CD4-positive, alpha-beta T cell (primary cell): ENCODE results near the gene GJA9. TPM values are rescaled to one million over a fixed set of nuclear protein-coding genes. Genes with fewer than 3 reads are reported as not detected.

Experiments
- ATAC-seq: fragments of 200-7000 bp; cut with Tn5 transposase; one replicate; pipeline ENCODE4 v1.10.0; 2022; ENCODE audit warnings: mild to moderate bottlenecking; ENCODE audit not compliant: poor library complexity
- CTCF ChIA-PET: fragments of 350-600 bp; sonication (Branson Sonifier 250); formaldehyde crosslinking; loops from one replicate; lab custom pipeline; 2021; ENCODE audit warnings: antibody characterized with exemption, inconsistent platforms; lab: Charles Lee
- POLR2A ChIA-PET: fragments of 350-600 bp; sonication (Branson Sonifier 250); formaldehyde crosslinking; loops from one replicate; lab custom pipeline; 2021; ENCODE audit warnings: antibody characterized with exemption, inconsistent platforms; lab: Charles Lee
- DNase-seq, 14 experiments: peaks; one replicate each; pipeline ENCODE4 v3.0.0-alpha.2; 2013 to 2020; ENCODE audit warnings: mixed read lengths in 2 of 14
- H3K27ac ChIP-seq, 2 donors: one replicate each; pipeline versions ENCODE4 v1.5.1 to v1.7.0; 2013; ENCODE audit warnings: low read length in 2 of 2, low read depth in 1 of 2, mild to moderate bottlenecking in 1 of 2
- H3K27me3 ChIP-seq, 2 experiments: 1 replicate in 1 of 2; 2 replicates in 1 of 2; pipeline versions ENCODE4 v1.6.1 to v1.7.0; 2013; ENCODE audit warnings: low read length in 2 of 2, control low read depth in 1 of 2, mild to moderate bottlenecking in 1 of 2, moderate library complexity in 1 of 2; ENCODE audit not compliant: insufficient read depth in 2 of 2, control insufficient read depth in 1 of 2
- H3K36me3 ChIP-seq: one replicate; pipeline ENCODE4 v1.6.1; 2013; ENCODE audit warnings: low read length, control low read depth; ENCODE audit not compliant: insufficient read depth
- H3K4me1 ChIP-seq: one replicate; pipeline ENCODE4 v1.6.1; 2013; ENCODE audit warnings: low read length, control low read depth; ENCODE audit not compliant: insufficient read depth
- H3K4me3 ChIP-seq: one replicate; pipeline ENCODE4 v1.5.1; 2013; ENCODE audit warnings: mild to moderate bottlenecking, low read length, moderate library complexity
- H3K9me3 ChIP-seq, 2 experiments: 1 replicate in 1 of 2; 2 replicates in 1 of 2; pipeline versions ENCODE4 v1.6.1 to v1.7.0; 2013; ENCODE audit warnings: low read length in 2 of 2, mild to moderate bottlenecking in 2 of 2, control low read depth in 1 of 2, moderate library complexity in 1 of 2; ENCODE audit not compliant: control insufficient read depth in 1 of 2, insufficient read depth in 1 of 2
- H3K27ac Mint-ChIP-seq: one replicate; pipeline ENCODE4 v1.8.0; 2020; ENCODE audit warnings: mixed read lengths
- H3K27me3 Mint-ChIP-seq: one replicate; pipeline ENCODE4 v1.8.0; 2021; ENCODE audit warnings: mixed read lengths
- H3K36me3 Mint-ChIP-seq: one replicate; pipeline ENCODE4 v1.8.0; 2021; ENCODE audit warnings: low read depth, mixed read lengths
- H3K4me1 Mint-ChIP-seq: one replicate; pipeline ENCODE4 v1.8.0; 2021; ENCODE audit warnings: low read depth, mixed read lengths
- H3K4me3 Mint-ChIP-seq: one replicate; pipeline ENCODE4 v1.8.0; 2020; ENCODE audit warnings: mild to moderate bottlenecking, mixed read lengths
- H3K9me3 Mint-ChIP-seq: one replicate; pipeline ENCODE4 v1.8.0; 2020; ENCODE audit warnings: mixed read lengths
- CTCF ChIP-seq: fragments of 200-600 bp; IDR thresholded peaks from one replicate; pipeline ENCODE4 v1.8.0; 2022; ENCODE audit warnings: antibody characterized with exemption, mild to moderate bottlenecking
- intact Hi-C, 2 experiments: fragments of 100-400 bp; cut with DNase I in 1 of 2; cut with micrococcal nuclease in 1 of 2; formaldehyde crosslinking; loops; one replicate each; pipeline versions ENCODE4 v1.15.1 to v1.9.0; 2023 to 2025; cut with DNase I, micrococcal nuclease
- total RNA-seq, 174 experiments: library from RNA in 2 of 174; stranded (reverse) in 2 of 174; gene quantifications; one replicate each; pipeline ENCODE4 v1.2.3 and lab custom pipeline; 2021 to 2026

GJA9 gene
- total RNA-seq, 2 experiments from 2014 or later, result not detected

- TF ChIP-seq CTCF, result no peak
- Mint-ChIP-seq H3K4me1 (no peaks in the 10 kb centered on the region), H3K36me3 (no peaks in the 10 kb centered on the region), H3K27me3 (peaks cover 60% of the 10 kb centered on the region), H3K27ac (no peak overlapping the region), H3K4me3 (no peak overlapping the region), H3K9me3 (no peaks in the 10 kb centered on the region)
- Histone ChIP-seq H3K27me3 (peaks cover 10 to 19% of the 10 kb centered on the region in 2 experiments), H3K4me1 (no peaks in the 10 kb centered on the region), H3K36me3 (no peaks in the 10 kb centered on the region), H3K9me3 (no peaks in the 10 kb centered on the region), H3K27ac (no peak overlapping the region), H3K4me3 (no peak overlapping the region)
- intact Hi-C loops, result no loop called here
- POLR2A ChIA-PET, result no interaction called here
- ATAC-seq (no peak), DNase-seq (no peak)
- CTCF ChIA-PET, result no interaction called here
Measured at GRCh38 chr1:38827318-38827717, 54.1 kb downstream of the GJA9 start.

- no peaks in the 10 kb centered on the region for H3K4me1 ChIP-seq
- POLR2A ChIA-PET, result no interaction called here
- TF ChIP-seq CTCF, result no peak
- no peak overlapping the region for H3K4me3 ChIP-seq
- DNase-seq (no peak), ATAC-seq (no peak)
- Mint-ChIP-seq H3K36me3 (no peaks in the 10 kb centered on the region), H3K27ac (no peak overlapping the region), H3K9me3 (no peaks in the 10 kb centered on the region), H3K27me3 (peaks cover 65% of the 10 kb centered on the region), H3K4me3 (no peak overlapping the region), H3K4me1 (no peaks in the 10 kb centered on the region)
- CTCF ChIA-PET, result no interaction called here
- H3K27me3 ChIP-seq, result peaks cover 10 to 23% of the 10 kb centered on the region in 2 experiments
- no peak overlapping the region for H3K27ac ChIP-seq
- intact Hi-C loops, result no loop called here
- no peaks in the 10 kb centered on the region for H3K9me3 ChIP-seq
- no peaks in the 10 kb centered on the region for H3K36me3 ChIP-seq
Measured at GRCh38 chr1:38826886-38827285, 54.5 kb downstream of the GJA9 start.

- Histone ChIP-seq H3K9me3 (no peaks in the 10 kb centered on the region), H3K36me3 (no peaks in the 10 kb centered on the region), H3K27me3 (peaks cover 14 to 26% of the 10 kb centered on the region in 2 experiments), H3K4me3 (no peak overlapping the region), H3K27ac (no peak overlapping the region), H3K4me1 (no peaks in the 10 kb centered on the region)
- Mint-ChIP-seq H3K36me3 (no peaks in the 10 kb centered on the region), H3K4me3 (no peak overlapping the region), H3K27me3 (peaks cover 71% of the 10 kb centered on the region), H3K4me1 (no peaks in the 10 kb centered on the region), H3K9me3 (no peaks in the 10 kb centered on the region), H3K27ac (no peak overlapping the region)
- ATAC-seq, result no peak
- ChIA-PET POLR2A (no interaction called here), CTCF (no interaction called here)
- TF ChIP-seq CTCF, result no peak
- DNase-seq, result no peak
- intact Hi-C loops, result no loop called here
Measured at GRCh38 chr1:38826262-38826661, 55.1 kb downstream of the GJA9 start.

Other genes starting within 250 kb of the GJA9 start
- gene RRAGC, start 21.8 kb downstream of the GJA9 start, total RNA-seq, result 10 to 100 TPM in 1 of 2 experiments, 1 to 10 TPM in 1; 9.2 to 11.4 TPM
- gene MYCBP, start 8.2 kb downstream of the GJA9 start, total RNA-seq, result 1 to 10 TPM; 1.5 to 2.2 TPM
- gene RHBDL2, start 60.2 kb upstream of the GJA9 start, total RNA-seq, result not detected
- 100 to 1,000 TPM; 108 to 112 TPM for gene AKIRIN1, start 109.7 kb upstream of the GJA9 start, total RNA-seq
- 100 to 1,000 TPM; 153 to 156 TPM for gene NDUFS5, start 144.8 kb upstream of the GJA9 start, total RNA-seq